ENCODE results near the gene UTS2. TPM values are rescaled to one million over a fixed set of nuclear protein-coding genes. Genes with fewer than 3 reads are reported as not detected.

Gene UTS2
- total RNA-seq, 2 experiments from 2014 or later: 0.16 TPM; not detected in 1

DNA sequence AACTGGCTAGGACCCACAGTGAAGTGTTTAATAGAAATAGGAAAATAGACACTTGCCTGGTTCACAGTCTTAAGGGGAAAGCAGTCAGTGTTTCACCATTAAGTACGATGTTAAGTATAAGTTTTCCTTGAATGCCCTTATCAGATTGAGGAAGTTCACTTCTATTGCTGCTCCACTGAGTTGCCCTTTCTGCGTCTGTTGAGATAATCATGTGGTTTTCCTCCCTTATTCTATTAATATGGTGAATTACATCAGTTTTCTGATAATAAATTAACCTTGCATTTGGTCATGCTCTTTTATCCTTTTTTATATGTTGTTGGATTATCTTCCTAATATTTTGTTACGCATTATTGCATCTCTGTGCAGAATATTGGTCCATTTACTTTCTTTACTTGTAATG, 21.4 kb downstream of the UTS2 start:
- Mint-ChIP-seq H3K36me3 (ENCODE audit: low read depth) (peaks cover 4% of the 10 kb centered on the region), H3K27ac (no peak overlapping the region), H3K9me3 (ENCODE audit: insufficient read depth) (no peaks in the 10 kb centered on the region), H3K4me3 (no peak overlapping the region), H3K4me1 (ENCODE audit: low read depth) (peaks cover 7% of the 10 kb centered on the region), H3K27me3 (ENCODE audit: low read depth) (no peaks in the 10 kb centered on the region)
- ATAC-seq (no peak), DNase-seq (no peak)
- ChIA-PET CTCF (no interaction called here), POLR2A (no interaction called here)

DNA sequence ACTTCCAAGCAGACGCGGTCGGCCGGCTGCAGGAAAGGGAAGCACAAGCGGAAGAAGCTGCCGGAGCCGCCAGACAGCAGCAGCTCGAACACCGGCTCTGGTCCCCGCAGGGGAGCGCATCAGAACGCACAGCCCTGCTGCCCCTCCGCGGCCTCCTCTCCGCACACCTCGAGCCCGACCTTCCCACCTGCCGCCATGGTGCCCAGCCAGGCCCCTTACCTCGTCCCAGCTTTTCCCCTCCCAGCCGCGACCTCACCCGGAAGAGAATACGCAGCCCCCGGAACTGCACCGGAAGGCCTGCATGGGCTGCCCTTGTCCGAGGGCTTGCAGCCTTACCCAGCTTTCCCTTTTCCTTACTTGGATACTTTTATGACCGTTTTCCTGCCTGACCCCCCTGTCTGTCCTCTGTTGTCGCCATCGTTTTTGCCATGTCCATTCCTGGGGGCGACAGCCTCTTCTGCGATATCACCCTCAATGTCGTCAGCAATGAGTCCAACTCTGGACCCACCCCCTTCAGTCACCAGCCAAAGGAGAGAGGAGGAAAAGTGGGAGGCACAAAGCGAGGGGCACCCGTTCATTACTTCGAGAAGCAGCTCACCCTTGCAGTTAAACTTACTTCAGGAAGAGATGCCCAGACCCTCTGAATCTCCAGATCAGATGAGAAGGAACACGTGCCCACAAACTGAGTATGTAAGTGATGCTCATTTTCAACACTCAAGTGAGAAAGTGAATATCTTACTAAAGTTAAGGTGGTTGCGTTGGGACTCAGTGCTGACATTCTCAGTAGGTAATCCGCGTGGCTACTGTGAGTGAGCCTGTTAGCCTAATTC, 25.5 kb downstream of the UTS2 start:
- Mint-ChIP-seq H3K9me3 (ENCODE audit: insufficient read depth) (no peaks in the 10 kb centered on the region), H3K27me3 (ENCODE audit: low read depth) (no peaks in the 10 kb centered on the region), H3K4me1 (ENCODE audit: low read depth) (peaks cover 7% of the 10 kb centered on the region), H3K36me3 (ENCODE audit: low read depth) (no peaks in the 10 kb centered on the region), H3K4me3 (peak overlapping the region; percentile 73), H3K27ac (peak overlapping the region; percentile 84)
- ChIA-PET CTCF (interaction anchor here (1.1 kb wide), 2 partner anchors 75 to 487 kb away, joined by 3 to 8 read pairs; no protein-coding TSS in a partner anchor), POLR2A (no interaction called here)
- DNase-seq (peak; percentile 22), ATAC-seq (peak; percentile 67)

DNA sequence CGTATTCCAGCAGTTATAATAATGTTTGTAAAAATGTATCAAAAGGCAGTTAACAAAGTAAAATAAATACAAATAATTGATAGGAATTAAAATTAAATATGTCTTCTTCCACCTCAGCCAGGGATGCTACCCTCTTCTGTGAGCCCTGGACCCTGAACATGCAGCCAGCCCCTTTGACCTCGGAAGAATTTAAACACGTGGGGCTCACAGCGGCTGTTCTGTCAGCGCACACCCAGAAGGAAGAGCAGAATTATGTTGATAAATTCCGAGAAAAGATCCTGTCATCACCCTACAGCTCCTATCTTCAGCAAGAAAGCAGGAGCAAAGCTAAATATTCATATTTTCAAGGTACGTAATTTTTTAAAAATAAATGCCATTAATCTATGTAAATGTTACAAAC, 26.5 kb downstream of the UTS2 start:
- CTCF ChIA-PET: interaction anchor here (1.1 kb wide), 1 partner anchor 488 kb away, joined by 3 read pairs; no protein-coding TSS in a partner anchor

DNA sequence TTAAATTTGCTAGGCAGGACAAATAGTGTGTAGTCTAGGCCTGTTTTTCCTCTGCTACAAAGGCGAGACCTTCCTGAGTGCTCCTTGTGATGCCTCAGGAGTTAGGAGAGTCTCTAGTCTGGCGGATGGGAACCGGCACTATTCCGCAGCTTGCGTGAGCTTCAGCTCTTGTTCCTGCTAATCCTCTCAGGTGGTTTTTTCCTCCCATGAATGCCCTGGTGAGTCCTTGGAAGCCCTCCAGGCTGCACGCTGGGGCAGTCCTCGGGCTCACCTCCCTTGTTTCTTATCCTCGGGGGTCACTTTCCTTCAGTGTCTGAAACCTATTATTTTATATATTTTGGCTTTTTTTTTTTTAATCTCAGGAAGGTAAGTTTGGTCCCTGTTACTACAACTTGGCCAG, 28.2 kb downstream of the UTS2 start:
- H3K27ac Mint-ChIP-seq: no peak overlapping the region
- ChIA-PET POLR2A (no interaction called here), CTCF (no interaction called here)
- H3K36me3 Mint-ChIP-seq (ENCODE audit: low read depth): no peaks in the 10 kb centered on the region
- ATAC-seq (no peak), DNase-seq (no peak)
- H3K4me3 Mint-ChIP-seq: no peak overlapping the region
- peaks cover 5% of the 10 kb centered on the region for H3K4me1 Mint-ChIP-seq (ENCODE audit: low read depth)
- H3K9me3 Mint-ChIP-seq (ENCODE audit: insufficient read depth): no peaks in the 10 kb centered on the region
- no peaks in the 10 kb centered on the region for H3K27me3 Mint-ChIP-seq (ENCODE audit: low read depth)

More for the DNA sequence above, 26.5 kb downstream of the UTS2 start:
- no peaks in the 10 kb centered on the region for H3K9me3 Mint-ChIP-seq (ENCODE audit: insufficient read depth)
- POLR2A ChIA-PET: no interaction called here
- H3K36me3 Mint-ChIP-seq (ENCODE audit: low read depth): no peaks in the 10 kb centered on the region
- H3K4me3 Mint-ChIP-seq: peak overlapping the region; percentile 73
- H3K27me3 Mint-ChIP-seq (ENCODE audit: low read depth): no peaks in the 10 kb centered on the region
- ATAC-seq (no peak), DNase-seq (no peak)
- peaks cover 7% of the 10 kb centered on the region for H3K4me1 Mint-ChIP-seq (ENCODE audit: low read depth)
- no peak overlapping the region for H3K27ac Mint-ChIP-seq

DNA sequence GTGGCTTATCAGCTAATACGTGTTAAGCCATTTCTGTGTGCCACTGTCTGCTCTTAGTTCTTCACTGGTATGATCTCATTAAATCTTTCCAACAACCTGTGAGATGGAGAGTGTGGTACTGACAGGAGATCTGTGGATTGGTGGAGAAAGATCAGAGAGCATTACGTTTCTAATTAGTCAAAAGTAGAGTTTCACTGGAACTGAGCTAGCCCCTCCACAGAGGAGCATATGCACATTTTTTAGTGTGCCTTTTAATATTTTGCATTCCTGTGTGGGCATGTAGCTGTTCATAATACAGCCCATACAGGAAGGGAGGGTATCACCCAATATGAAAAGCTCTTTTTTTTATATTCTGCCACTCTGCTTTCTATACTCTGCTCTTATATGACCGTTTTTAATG, 31.6 kb downstream of the UTS2 start:
- POLR2A ChIA-PET: no interaction called here
- Mint-ChIP-seq H3K4me1 (ENCODE audit: low read depth) (no peaks in the 10 kb centered on the region), H3K27ac (no peak overlapping the region), H3K27me3 (ENCODE audit: low read depth) (no peaks in the 10 kb centered on the region), H3K4me3 (no peak overlapping the region), H3K36me3 (ENCODE audit: low read depth) (no peaks in the 10 kb centered on the region), H3K9me3 (ENCODE audit: insufficient read depth) (no peaks in the 10 kb centered on the region)
- CTCF ChIA-PET: interaction anchor here (1.0 to 1.6 kb wide), 3 partner anchors 11 to 36 kb away, joined by 3 to 4 read pairs (median 3); no protein-coding TSS in a partner anchor
- no peak for DNase-seq
- no peak for ATAC-seq

DNA sequence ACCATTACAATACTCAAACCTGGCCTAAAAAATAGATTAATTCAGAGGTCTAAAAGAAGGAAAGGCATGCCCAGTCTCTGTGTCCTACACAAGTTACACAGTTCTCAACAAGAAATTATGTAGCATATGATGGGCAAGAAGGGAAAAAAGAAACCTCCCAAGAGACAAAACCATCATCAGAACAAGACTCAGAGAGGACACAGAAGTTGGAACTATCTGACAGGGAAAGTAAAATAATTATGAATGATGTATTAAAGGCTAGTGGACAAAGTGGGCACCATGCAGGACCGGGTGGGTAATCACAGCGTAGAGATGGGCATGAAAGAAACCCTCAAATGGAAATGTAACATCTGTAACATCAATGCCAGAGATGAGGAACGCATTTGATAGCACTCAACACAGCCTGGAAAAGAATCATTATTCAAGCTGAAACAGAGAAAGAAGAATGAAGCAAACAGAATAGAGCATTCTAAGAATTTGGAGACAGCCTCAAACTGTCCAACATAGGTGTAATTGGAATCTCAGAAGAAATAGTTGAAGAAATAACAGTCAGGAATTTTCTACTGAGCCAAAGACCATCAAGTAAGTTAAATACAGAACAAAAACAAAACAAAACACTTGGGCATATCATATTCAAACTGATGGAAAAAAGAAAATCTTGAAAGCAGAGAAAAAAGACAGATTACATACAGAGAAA, 39.0 kb downstream of the UTS2 start:
- CTCF ChIA-PET: no interaction called here
- H3K9me3 Mint-ChIP-seq (ENCODE audit: insufficient read depth): peaks cover 19% of the 10 kb centered on the region
- H3K27me3 Mint-ChIP-seq (ENCODE audit: low read depth): no peaks in the 10 kb centered on the region
- no peaks in the 10 kb centered on the region for H3K4me1 Mint-ChIP-seq (ENCODE audit: low read depth)
- no peak overlapping the region for H3K4me3 Mint-ChIP-seq
- no peak for ATAC-seq
- POLR2A ChIA-PET: interaction anchor here (0.7 kb wide), 1 partner anchor 16 kb away, joined by 4 read pairs; no protein-coding TSS in a partner anchor
- H3K27ac Mint-ChIP-seq: no peak overlapping the region
- H3K36me3 Mint-ChIP-seq (ENCODE audit: low read depth): peaks cover 14% of the 10 kb centered on the region
- DNase-seq: no peak

DNA sequence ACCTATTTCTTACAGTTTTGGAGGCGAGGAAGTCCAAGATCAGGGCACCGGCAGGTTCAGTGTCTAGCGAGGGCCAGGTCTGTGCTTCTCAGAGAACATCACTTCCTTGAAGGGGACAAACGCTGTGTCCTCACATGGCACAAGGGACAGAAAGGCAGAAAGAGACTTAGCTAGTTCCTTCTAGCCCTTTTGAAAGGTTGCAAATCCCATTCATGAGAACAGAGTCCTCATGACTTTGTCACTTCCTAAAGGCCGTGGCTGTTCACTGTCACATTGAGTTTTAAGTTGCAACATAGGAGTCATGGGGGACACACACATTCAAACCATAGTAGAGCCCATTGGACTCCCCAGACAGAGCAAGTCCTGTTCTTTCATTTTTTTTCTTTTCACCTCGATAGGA, 41.4 kb downstream of the UTS2 start:
- POLR2A ChIA-PET: no interaction called here

DNA sequence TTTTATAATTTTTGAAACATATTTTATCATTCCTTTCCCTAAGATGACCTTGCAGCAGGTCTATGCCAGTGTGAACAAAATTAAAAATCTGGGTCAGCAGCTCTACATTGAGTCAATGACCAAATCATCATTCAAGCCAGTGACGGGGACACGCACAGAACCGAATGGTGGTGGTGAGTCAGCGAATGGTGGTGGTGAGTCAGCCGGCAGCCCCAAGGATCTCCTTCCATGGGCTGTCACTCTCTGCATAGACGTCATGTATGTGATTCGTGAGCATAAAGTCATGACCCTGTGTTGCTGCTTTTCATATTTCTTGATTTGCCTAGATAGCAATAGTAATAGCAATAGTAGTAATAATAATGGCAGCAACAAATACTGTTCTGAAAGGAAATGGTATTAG, 42.5 kb downstream of the UTS2 start:
- no peak for DNase-seq
- Mint-ChIP-seq H3K9me3 (ENCODE audit: insufficient read depth) (peaks cover 19% of the 10 kb centered on the region), H3K27ac (no peak overlapping the region), H3K4me3 (no peak overlapping the region), H3K27me3 (ENCODE audit: low read depth) (no peaks in the 10 kb centered on the region), H3K36me3 (ENCODE audit: low read depth) (peaks cover 14% of the 10 kb centered on the region), H3K4me1 (ENCODE audit: low read depth) (no peaks in the 10 kb centered on the region)
- ChIA-PET POLR2A (no interaction called here), CTCF (interaction anchor here (0.9 to 1.2 kb wide), 3 partner anchors 90 to 205 kb away, joined by 3 to 4 read pairs (median 3); no protein-coding TSS in a partner anchor)
- ATAC-seq: no peak

More for the DNA sequence above, 41.4 kb downstream of the UTS2 start:
- H3K4me1 Mint-ChIP-seq (ENCODE audit: low read depth): no peaks in the 10 kb centered on the region
- DNase-seq (no peak), ATAC-seq (no peak)
- H3K4me3 Mint-ChIP-seq: no peak overlapping the region
- no peaks in the 10 kb centered on the region for H3K27me3 Mint-ChIP-seq (ENCODE audit: low read depth)
- H3K36me3 Mint-ChIP-seq (ENCODE audit: low read depth): peaks cover 14% of the 10 kb centered on the region
- no peak overlapping the region for H3K27ac Mint-ChIP-seq
- H3K9me3 Mint-ChIP-seq (ENCODE audit: insufficient read depth): peaks cover 19% of the 10 kb centered on the region
- CTCF ChIA-PET: interaction anchor here (1.2 to 1.7 kb wide), 3 partner anchors 94 to 204 kb away, joined by 3 to 4 read pairs (median 3); no protein-coding TSS in a partner anchor

DNA sequence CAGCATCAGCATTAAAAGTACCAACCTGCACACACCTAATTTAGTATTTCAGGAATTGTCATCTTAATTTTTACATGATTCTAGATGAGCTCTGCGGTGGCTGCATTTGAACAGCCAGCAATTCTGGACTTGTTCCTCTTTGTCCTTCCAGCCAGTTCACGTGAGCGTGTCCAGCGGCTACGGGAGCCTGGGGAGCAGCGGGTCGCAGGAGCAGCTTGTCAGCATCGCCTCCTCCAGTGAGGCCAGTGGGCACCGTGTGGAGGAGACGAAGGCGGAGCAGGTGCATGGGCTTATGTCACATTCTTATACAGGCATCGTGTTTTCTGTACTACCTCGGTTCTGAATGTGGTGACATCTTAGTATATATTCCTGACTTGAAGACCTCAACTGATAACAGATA, 43.1 kb downstream of the UTS2 start:
- Mint-ChIP-seq H3K27me3 (ENCODE audit: low read depth) (no peaks in the 10 kb centered on the region), H3K36me3 (ENCODE audit: low read depth) (peaks cover 14% of the 10 kb centered on the region), H3K9me3 (ENCODE audit: insufficient read depth) (peaks cover 15% of the 10 kb centered on the region), H3K27ac (no peak overlapping the region), H3K4me1 (ENCODE audit: low read depth) (no peaks in the 10 kb centered on the region), H3K4me3 (no peak overlapping the region)
- no peak for ATAC-seq
- POLR2A ChIA-PET: no interaction called here
- CTCF ChIA-PET: interaction anchor here (0.9 to 1.2 kb wide), 2 partner anchors 90 to 98 kb away, joined by 3 to 4 read pairs; no protein-coding TSS in a partner anchor
- no peak for DNase-seq

DNA sequence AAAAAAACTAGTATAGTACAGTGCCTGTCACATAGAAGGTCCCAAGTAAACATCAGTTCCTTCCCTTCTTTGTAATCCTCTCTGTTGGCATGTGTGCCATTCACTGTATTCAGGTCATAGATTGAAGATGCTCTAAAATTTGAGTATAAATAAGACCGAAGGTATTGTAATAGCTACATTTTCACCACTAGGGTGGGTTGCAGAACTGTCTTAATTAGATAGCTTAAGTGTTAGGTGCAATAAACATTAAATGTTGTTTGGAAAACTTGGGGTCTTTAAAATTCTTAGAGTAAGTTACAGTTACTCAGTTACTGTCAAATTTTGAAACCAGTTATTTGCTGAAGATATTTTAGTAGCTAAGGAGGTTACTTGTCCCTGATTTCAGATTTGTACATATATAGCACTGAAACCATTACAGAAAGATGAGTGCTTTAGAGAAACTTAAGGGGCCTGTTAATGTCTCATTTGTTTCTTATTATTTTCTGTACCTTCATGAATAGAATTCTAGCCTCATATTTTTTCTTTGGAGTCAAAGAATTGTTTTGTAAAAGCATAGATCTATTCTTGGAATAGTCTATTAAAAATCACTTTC, 44.5 kb downstream of the UTS2 start:
- peaks cover 5% of the 10 kb centered on the region for H3K9me3 Mint-ChIP-seq (ENCODE audit: insufficient read depth)
- no peak for ATAC-seq
- DNase-seq: no peak
- H3K4me3 Mint-ChIP-seq: no peak overlapping the region
- no peaks in the 10 kb centered on the region for H3K27me3 Mint-ChIP-seq (ENCODE audit: low read depth)
- peaks cover 5% of the 10 kb centered on the region for H3K36me3 Mint-ChIP-seq (ENCODE audit: low read depth)
- H3K27ac Mint-ChIP-seq: no peak overlapping the region
- H3K4me1 Mint-ChIP-seq (ENCODE audit: low read depth): no peaks in the 10 kb centered on the region
- CTCF ChIA-PET: interaction anchor here (0.6 to 1.6 kb wide), 23 partner anchors 8 to 359 kb away, joined by 3 to 13 read pairs (median 4); partner anchors contain the start of gene TNFRSF9
- POLR2A ChIA-PET: no interaction called here

DNA sequence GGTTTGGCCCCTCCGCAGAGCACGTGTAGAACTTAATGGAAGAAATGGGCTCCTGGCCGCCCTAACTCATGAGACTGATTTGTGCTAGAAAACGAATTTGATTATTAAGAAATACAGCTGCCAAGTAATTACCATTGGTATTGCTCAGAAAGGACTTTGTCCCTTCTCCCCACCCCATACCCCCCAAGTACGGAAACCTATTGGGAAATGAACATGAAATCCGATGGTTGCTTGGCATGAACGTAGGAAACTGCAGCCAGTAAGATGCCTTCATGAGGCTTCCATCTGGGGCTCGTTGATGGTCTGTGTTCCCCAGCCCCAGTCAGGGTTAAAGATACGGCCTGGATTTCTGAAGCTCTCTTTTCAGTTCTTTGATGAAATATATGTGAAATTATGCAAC, 47.4 kb downstream of the UTS2 start:
- Mint-ChIP-seq H3K36me3 (ENCODE audit: low read depth) (no peaks in the 10 kb centered on the region), H3K27ac (no peak overlapping the region), H3K4me1 (ENCODE audit: low read depth) (no peaks in the 10 kb centered on the region), H3K4me3 (no peak overlapping the region), H3K27me3 (ENCODE audit: low read depth) (no peaks in the 10 kb centered on the region), H3K9me3 (ENCODE audit: insufficient read depth) (no peaks in the 10 kb centered on the region)
- POLR2A ChIA-PET: no interaction called here
- no peak for DNase-seq
- no peak for ATAC-seq
- CTCF ChIA-PET: no interaction called here
